A172 (cell line): ENCODE data around the gene SH3RF1. TPM values are rescaled to one million over a fixed set of nuclear protein-coding genes. Genes with fewer than 3 reads are reported as not detected.
"Not testable (repeated sequence)": the region's sequence is repeated elsewhere in the genome, so short reads cannot be mapped to it uniquely, and the experiment has no call there.

ENCODE experiments used
- DNase-seq: peaks from one replicate; pipeline ENCODE4 v3.0.0-alpha.2; 2015; ENCODE audit warnings: low spot score
- total RNA-seq: library from RNA; depleted of rRNA; stranded (reverse); fragments of >200 nt; shearing (Covaris generic); gene quantifications from 2 replicates; pipeline ENCODE4 v1.2.3, GENCODE V29; 2014; rRNA removed

SH3RF1 gene
- 8.3 and 11.0 TPM in 2 replicates for total RNA-seq

DNA sequence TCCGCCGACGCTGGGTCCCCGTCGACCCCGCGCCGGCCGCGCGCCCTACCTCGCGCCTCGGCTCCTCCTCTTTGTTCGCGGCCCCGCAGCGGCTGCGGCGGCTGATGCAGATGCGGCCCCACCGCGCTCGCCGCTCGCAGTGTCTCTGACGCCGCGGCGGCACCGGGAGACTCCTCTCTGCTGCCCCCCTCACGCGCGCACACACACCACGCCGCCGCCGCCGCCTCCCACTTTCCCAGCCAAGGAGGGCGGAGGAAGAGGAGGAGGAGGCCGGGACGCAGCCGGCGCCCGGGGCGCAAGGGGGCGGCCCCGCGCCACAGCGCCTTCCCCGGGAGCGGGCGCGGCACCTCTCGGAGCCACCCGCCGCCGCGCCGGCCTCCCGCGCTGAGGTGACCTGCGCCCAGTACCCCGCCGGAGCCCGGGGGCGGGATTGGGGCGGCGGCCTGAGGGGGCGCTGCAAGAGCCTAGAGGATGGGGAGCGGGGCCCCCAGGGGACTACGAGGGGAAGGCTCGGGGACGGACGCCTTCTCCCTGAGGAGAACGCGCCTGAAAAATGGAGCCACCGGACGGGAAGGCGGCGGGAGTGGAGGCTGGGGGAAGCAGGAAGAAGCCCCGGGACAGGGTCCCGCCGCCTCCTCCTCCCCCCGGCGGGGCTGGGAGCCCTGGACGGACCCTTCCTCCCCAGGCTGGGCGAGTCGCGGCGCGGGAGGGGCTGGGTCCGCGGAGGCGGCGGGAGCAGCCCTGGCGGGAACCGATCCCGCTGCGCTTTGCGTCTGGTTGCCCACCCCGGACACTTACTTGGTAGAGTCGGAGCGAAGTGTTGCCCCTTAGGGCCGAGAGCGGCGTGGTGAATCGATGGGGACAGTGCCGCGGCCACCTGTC is at the start of gene SH3RF1:
Gene SH3RF1 (minus strand): TSS at position 147 of the 882 bp plus-strand sequence. CDS start 1,744 bp downstream, outside the sequence.
- DNase-seq, result peak; percentile 64

- peak; percentile 29 for DNase-seq
Observed at GRCh38 chr4:169315530-169316343, 45.0 kb upstream of the SH3RF1 start.

- peak; percentile 41 for DNase-seq
Observed at GRCh38 chr4:169314906-169315305, 44.1 kb upstream of the SH3RF1 start.

DNA sequence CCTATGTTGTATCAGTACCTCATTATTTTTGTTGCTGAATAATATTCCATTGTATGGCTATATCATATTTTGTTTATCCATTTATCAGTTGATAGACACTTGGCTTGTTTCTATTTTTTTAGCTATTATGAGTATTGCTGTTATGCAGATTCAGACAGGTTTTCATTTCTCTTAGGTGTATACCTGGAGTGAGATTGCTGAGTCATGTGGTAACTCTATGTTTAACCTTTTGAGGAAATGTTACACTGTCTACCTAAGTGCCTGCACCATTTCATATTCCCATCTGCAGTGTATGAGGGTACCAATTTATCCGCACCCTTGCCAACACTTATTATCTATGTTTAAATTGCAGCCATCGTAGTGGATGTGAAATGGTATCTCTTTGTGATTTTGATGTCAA is 43.0 kb upstream of the SH3RF1 start:
- no peak for DNase-seq

GRCh38 chr4:169312690-169313422 is 42.1 kb upstream of the SH3RF1 start:
- no peak for DNase-seq

DNA sequence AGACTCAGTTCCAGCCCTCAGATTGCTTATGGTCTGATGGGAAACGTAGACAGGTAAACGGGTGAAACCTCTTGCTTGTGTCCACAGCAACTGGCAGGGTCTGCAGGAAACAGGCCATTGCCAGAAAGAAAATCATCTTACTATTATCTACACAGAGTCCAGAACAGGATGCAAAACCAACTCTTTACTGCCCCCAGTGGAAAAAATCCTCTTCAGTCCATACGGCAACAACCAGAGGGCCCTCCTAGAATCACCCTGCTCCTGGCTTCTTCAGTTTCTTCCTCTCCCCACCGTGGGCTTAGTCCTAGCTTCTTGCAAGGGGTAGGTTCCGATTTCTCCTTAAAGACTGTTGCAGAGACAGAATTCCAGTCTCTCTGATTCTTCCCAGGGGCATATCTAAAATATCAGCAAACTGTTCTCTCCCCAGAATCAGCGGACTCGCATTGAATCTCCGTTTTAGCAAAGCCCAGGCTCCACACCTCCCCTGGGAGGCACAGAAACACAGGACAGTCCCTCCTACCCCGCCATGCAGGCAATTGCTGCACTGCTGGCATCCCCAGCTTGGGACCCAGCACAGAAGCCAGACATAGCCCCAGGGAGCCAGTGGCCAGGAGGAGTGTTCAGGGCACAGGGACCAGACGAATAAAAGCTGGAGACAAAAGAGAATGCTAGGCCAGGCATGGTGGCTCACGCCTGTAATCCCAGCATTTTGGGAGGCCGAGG is 41.0 kb upstream of the SH3RF1 start:
- DNase-seq, result peak; percentile 60

GRCh38 chr4:169309326-169309967 is 38.7 kb upstream of the SH3RF1 start:
- no peak for DNase-seq

- no peak for DNase-seq
Observed at GRCh38 chr4:169307576-169307975, 36.8 kb upstream of the SH3RF1 start.

- DNase-seq, result no peak
Observed at GRCh38 chr4:169305651-169306050, 34.9 kb upstream of the SH3RF1 start.

GRCh38 chr4:169305173-169305572 is 34.4 kb upstream of the SH3RF1 start:
- no peak for DNase-seq

DNA sequence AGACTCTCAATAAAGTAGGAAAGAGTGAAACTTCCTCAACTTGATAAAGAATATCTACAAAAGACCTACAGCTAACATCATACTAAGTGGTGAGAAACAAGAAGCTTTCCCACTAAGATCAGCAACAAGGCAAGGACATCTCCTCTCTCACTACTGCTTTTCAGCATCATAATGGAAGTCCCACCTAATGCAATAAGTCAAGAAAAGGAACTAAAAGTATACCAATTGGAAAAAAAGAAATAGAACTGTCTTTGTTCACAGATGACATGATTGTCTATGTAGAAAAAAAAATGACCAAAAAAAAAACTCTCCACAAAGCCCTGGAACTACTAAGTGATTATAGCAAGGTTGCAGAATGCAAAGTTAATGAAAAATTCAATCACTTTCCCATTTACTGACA is 25.1 kb upstream of the SH3RF1 start:
- DNase-seq, result no peak

DNA sequence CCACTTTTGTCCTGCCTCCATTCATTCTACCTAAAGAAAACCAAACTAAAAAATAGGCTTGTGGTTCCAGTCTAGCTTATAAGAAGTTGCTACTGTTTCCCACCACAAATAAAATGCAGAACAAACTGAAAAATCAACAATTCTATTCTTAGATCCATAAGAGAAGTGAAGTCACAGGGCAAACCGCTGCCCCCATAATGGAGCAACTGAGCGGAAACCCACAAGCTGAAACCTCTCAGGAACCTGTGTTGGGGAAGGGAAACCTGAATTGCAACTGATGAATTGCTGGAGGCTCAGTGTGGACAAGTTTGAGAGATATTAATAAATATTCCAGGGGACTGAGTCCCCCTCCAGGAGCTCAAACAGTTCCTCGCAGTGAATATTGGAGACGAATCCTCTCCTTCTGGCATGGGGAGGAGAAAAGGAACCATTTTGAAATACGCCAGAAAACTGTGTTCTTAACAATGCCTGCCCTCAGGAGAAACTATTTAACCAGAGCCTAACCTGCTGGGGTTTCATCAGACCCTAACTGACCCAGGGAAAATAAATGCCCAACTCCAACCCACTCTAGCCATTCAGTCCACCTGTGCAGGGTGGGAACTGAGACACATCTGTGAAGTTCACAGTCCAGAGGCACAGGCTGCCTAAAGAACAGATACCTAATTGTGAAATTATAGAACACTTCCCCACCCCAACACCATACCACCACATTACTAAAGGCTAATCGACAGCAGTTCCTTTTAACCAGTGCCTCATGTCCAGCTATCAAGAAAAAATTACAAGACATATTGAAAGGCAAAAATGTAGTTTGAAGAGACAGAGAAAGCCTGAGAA is 22.8 kb upstream of the SH3RF1 start:
- no peak for DNase-seq

DNA sequence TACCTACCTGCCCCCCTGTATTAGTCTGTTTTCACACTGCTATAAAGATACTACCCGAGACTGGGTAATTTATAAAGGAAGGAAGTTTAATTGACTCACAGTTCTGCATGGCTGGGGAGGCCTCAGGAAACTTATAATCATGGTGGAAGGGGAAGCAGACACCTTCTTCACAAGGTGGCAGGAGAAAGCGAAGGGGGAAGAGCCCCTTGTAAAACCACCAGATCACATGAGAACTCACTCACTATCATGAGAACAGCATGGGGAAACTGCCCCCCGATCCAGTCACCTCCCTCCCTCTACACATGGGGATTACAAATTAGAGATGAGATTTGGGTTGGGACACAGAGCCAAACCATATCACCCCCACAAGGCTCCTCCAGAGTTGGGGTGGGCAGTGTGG is 17.2 kb upstream of the SH3RF1 start:
- not testable (repeated sequence) for DNase-seq

DNA sequence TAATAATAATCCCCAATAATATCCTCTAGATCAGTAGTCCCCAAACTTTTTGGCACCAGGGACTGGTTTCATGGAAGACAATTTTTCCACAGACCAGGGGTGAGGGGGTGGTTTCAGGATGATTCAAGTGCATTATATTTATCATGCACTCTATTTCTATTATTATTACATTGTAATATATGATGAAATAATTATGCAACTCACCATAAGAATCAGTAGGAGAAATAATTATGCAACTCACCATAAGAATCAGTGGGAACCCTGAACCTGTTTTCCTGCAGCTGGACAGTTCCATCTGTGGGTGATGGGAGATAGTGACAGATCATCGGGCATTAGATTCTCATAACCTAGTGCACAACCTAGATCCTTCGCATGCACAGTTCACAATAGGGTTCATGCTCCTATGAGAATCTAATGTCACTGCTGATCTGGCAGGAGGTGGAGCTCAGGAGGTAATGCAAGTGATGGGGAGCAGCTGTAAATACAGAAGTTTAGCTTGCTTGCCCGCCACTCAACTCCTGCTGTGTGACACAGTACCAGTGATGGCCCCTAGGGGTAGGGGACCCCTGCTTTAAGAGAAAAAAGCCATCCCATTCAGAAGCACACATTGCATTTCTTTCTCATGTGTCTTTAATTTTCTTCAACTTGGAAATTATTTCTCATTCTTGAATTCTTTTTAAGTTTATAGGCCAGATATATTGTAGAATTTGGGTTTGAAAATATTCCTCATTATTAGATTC is 16.0 kb upstream of the SH3RF1 start:
- no peak for DNase-seq

DNA sequence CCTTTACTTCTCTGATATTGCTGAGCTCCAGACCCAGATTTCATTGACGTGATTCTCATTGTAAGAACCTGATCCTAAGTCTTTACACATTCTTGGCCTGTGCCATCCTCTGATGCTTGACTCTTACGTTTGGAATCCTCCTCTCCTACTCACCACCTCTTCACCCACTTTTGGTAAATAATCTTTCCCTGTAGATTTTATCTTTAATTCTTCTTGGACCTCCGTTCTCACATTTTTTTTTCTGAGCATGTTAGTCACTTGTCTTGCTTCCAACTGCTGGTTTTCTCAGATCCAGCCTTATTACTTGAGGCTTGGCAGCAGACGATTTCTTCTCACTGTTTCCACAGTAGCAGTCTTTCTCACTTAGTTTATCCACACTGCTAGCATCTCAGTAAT is 12.4 kb upstream of the SH3RF1 start:
- DNase-seq, result peak; percentile 48

DNA sequence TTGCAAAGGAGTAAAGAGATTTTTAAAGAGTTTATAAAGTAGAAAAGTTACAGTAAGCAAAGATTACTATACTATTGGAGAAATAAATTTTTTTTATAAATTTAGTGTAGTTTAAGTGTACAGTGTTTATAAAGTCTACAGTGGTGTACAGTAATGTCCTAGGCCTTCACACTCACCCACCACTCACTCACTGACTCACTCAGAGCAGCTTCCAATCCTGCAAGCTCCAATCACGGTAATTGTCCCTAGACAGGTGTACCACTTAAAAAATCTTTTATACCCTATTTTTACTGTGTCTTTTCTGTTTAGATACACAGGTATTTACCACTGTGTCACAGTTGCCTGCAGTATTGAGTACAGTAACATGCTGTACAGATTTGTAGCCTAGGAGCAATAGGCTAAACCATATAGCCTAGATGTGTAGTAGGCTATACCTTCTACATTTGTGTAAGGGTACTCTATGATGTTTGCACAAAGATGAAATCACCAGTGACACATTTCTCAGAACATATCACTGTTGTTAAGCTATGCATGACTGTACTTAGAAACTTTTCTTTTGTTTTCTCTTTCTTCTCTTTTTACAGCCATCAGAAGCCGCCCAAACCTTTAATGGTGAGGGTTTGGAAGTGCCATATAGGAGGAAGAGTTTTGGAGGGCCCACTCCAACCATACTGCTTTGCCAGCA is 11.8 kb upstream of the SH3RF1 start:
- no peak for DNase-seq

DNA sequence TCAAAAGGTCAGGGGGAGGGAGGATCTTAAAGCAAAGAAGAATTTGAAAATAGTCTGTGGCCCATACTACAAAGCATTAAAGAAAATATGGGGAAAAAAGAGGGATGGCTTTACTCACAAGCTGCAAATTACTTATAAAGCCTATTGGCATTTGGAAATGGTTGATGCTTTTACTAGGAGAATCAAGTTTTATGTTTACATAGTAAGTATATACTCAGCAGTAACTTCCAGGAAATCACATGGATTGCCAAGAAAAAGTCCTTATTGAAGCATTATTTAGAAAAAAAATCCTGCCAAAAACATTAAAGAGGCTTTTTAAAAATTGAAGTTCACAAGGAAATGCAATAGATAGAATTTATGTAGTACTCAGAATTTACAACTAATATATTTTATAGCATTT is 8.4 kb upstream of the SH3RF1 start:
- DNase-seq, result no peak

- no peak for DNase-seq
Observed at GRCh38 chr4:169278624-169279023, 7.9 kb upstream of the SH3RF1 start.

GRCh38 chr4:169277838-169278237 is 7.1 kb upstream of the SH3RF1 start:
- DNase-seq, result not testable (repeated sequence)
